ENCODE results near the gene KLRF2.

DNA sequence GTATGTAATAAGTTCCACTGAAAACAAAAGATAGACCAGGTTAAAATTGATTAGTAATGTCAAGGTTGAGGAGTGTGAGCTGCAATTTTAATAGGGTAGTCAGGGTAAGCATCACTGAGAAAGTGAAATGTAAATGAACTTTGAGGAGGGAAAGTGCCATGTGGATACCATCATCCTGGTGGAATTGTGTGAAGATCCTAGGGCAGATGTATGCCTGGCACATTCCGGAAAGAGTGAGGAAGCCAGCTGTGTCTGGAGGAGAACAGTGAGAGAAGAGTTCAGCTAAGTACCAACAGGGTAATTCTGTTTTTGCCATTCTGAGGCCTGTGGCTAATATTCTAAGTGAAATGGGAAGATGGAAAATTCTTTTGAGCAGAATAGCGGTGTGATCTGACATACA, 53.7 kb downstream of the KLRF2 start:
- TF ChIP-seq, protein P1, sequence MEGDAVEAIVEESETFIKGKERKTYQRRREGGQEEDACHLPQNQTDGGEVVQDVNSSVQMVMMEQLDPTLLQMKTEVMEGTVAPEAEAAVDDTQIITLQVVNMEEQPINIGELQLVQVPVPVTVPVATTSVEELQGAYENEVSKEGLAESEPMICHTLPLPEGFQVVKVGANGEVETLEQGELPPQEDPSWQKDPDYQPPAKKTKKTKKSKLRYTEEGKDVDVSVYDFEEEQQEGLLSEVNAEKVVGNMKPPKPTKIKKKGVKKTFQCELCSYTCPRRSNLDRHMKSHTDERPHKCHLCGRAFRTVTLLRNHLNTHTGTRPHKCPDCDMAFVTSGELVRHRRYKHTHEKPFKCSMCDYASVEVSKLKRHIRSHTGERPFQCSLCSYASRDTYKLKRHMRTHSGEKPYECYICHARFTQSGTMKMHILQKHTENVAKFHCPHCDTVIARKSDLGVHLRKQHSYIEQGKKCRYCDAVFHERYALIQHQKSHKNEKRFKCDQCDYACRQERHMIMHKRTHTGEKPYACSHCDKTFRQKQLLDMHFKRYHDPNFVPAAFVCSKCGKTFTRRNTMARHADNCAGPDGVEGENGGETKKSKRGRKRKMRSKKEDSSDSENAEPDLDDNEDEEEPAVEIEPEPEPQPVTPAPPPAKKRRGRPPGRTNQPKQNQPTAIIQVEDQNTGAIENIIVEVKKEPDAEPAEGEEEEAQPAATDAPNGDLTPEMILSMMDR (IDR thresholded peaks at IDR 0.05; ENCODE audit: low read depth, low read length, poor library complexity, severe bottlenecking), result no peak
- no peak for TF ChIP-seq EZH2phosphoT487 (IDR thresholded peaks at IDR 0.05; ENCODE audit: borderline replicate concordance, low read length)
